Measurements from ENCODE around the gene PAK2. TPM values are rescaled to one million over a fixed set of nuclear protein-coding genes. Genes with fewer than 3 reads are reported as not detected.
A peak's percentile ranks its signal among the peaks of the same experiment; 100 is the strongest.

Gene PAK2
- total and polyA plus RNA-seq, 9 of the 15 experiments (the other 6 are each of a cell fraction or from before 2014, with no cell fraction given), result 13.2 to 72.4 (median 35.7) TPM

DNA sequence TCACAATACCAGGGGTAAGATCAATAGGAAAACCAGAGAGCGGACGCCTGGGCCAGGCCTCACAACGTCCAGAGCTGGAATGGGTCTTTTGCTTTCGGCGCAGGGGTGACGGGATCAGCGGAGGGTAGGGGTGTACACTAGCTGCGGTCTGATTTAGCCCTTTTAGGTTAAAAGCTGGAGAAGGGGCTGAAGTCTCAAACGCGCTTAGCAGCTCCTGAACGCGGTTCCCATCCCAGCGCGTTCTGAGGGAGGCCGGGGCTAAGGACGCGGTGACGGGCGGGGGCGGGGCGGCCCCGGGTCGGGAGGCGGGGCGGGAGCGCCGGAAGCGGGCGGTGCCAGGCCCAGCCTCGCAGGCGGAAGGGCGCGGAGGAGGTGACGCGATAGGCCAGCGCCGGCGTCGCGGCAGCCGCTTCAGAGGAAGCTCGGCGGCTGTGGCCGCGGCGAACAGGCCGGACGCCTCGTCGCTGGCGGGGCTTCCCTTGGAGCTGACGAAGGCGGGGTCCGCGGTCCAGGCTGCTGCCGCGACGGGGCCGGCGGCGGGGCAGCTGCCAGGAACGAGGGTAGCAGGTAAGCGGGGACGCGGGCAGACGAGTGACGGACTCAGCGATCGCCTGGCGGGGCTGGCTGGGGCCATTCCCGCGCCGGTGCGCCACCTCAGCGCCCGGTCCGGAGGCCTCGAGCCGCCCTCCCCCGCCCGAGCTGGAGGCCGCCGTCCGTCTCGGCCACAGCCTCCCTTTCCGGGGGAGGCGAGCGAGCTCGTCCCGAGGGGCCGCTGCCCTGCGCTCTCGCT lies 128.0 kb downstream of the PAK2 start, which contains the start of gene SENP5 (continued):
- TF ChIP-seq TFE3 (CRISPR knock-in tag; IDR thresholded peaks at IDR 0.05) (no peak), NUFIP1 (IDR thresholded peaks at IDR 0.05; ENCODE audit: partially characterized antibody) (no peak), ZNF184 (CRISPR knock-in tag; IDR thresholded peaks at IDR 0.05) (no peak), CCNT2 (IDR thresholded peaks at IDR 0.05; ENCODE audit: borderline replicate concordance, extremely low read depth, insufficient read length, low read depth, low read length) (peak; percentile 68), GTF2F1 (IDR thresholded peaks at IDR 0.05; ENCODE audit: low read depth, low read length) (peak; percentile 35; the same call in 1 of the 2 replicates), EZH2 (IDR thresholded peaks at IDR 0.05; ENCODE audit: borderline replicate concordance, low read depth, low read length) (no peak), THRB (CRISPR knock-in tag; conservative IDR thresholded peaks at IDR 0.05) (no peak), TCF7L2 (IDR thresholded peaks at IDR 0.05; ENCODE audit: low read depth, low read length) (no peak), STAG1 (CRISPR knock-in tag; IDR thresholded peaks at IDR 0.05; ENCODE audit: borderline replicate concordance) (no peak; the same call in 1 of the 2 replicates), EGR1 (conservative IDR thresholded peaks at IDR 0.05) (0 out of 2 replicates have a peak, but pooled peaks have one; percentile 22), IFI16 (CRISPR knock-in tag; IDR thresholded peaks at IDR 0.05) (no peak)
- TF ChIP-seq, protein P1, sequence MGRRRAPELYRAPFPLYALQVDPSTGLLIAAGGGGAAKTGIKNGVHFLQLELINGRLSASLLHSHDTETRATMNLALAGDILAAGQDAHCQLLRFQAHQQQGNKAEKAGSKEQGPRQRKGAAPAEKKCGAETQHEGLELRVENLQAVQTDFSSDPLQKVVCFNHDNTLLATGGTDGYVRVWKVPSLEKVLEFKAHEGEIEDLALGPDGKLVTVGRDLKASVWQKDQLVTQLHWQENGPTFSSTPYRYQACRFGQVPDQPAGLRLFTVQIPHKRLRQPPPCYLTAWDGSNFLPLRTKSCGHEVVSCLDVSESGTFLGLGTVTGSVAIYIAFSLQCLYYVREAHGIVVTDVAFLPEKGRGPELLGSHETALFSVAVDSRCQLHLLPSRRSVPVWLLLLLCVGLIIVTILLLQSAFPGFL (CRISPR knock-in tag; IDR thresholded peaks at IDR 0.05), result no peak
- TF ChIP-seq, protein P2, sequence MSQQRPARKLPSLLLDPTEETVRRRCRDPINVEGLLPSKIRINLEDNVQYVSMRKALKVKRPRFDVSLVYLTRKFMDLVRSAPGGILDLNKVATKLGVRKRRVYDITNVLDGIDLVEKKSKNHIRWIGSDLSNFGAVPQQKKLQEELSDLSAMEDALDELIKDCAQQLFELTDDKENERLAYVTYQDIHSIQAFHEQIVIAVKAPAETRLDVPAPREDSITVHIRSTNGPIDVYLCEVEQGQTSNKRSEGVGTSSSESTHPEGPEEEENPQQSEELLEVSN (IDR thresholded peaks at IDR 0.05; ENCODE audit: borderline replicate concordance in 1 of 2, extremely low read depth in 1 of 2, insufficient read depth in 1 of 2, insufficient read length in 1 of 2, low read depth in 1 of 2, low read length in 1 of 2, poor library complexity in 1 of 2, severe bottlenecking in 1 of 2), result peak in 1 of 2 experiments; percentile 38
